K562 (cell line): Measurements from ENCODE around the gene MSANTD1. TPM values are rescaled to one million over a fixed set of nuclear protein-coding genes. Genes with fewer than 3 reads are reported as not detected.

Source experiments
- ATAC-seq: fragments of 200-7000 bp; cut with Tn5 transposase; 3 replicates; pipeline ENCODE4 v1.9.1; 2020; ENCODE audit warnings: moderate library complexity
- BruUV-seq: library from RNA; stranded (reverse); fragments of 400-500 nt; replicated peaks from 2 replicates; lab custom pipeline; 2021; lab: Mats Ljungman, UMichigan
- CTCF ChIA-PET: fragments of 300-600 bp; formaldehyde crosslinking; extraction: SDS; loops from one replicate; lab custom pipeline; 2021; ENCODE audit warnings: low intra/inter-chr PET ratio; lab: Yijun Ruan, JAX
- POLR2A ChIA-PET: fragments of 300-600, 350-650 bp; sonication (Branson Sonifier 250); formaldehyde crosslinking; extraction: SDS; loops from one replicate; lab custom pipeline; 2021; ENCODE audit warnings: antibody characterized with exemption, inconsistent platforms; lab: Yijun Ruan, JAX
- DNase-seq, 4 experiments: peaks; one replicate each; pipeline versions ENCODE4 v3.0.0 to v3.0.0-alpha.2; 2011 to 2018; ENCODE audit warnings: low spot score in 3 of 4, mixed read lengths in 3 of 4; ENCODE audit errors: extremely low read depth in 1 of 4
- FAIRE-seq: peaks from 2 replicates; lab custom pipeline; 2011; peaks lifted over from hg19 to GRCh38; lab: Jason Lieb, UNC
- H2AFZ ChIP-seq: 2 replicates; pipeline ENCODE4 v1.6.0; 2011; ENCODE audit warnings: low read depth, low read length, control low read depth, inconsistent platforms
- H3K27ac ChIP-seq: fragments of 200-600 bp; 3 replicates; pipeline ENCODE4 v1.8.0; 2011; ENCODE audit warnings: low read depth, mild to moderate bottlenecking, control low read depth, inconsistent platforms, low read length, moderate library complexity, mixed read lengths; ENCODE audit errors: extremely low read depth
- H3K27me3 ChIP-seq, 2 experiments: fragments of 300-600 bp in 1 of 2; 2 replicates in 1 of 2; 3 replicates in 1 of 2; pipeline versions ENCODE4 v1.6.0 to v1.8.0; 2011; ENCODE audit warnings: inconsistent platforms in 2 of 2, low read length in 2 of 2, mild to moderate bottlenecking in 1 of 2, mixed read lengths in 1 of 2, moderate library complexity in 1 of 2; ENCODE audit not compliant: control insufficient read depth in 2 of 2, insufficient read depth in 2 of 2
- H3K36me3 ChIP-seq: fragments of 300-600 bp; 3 replicates; pipeline ENCODE4 v1.8.0; 2011; ENCODE audit warnings: mild to moderate bottlenecking, low read length, inconsistent platforms; ENCODE audit not compliant: control insufficient read depth, insufficient read depth
- H3K4me1 ChIP-seq, 2 experiments: fragments of 200-600 bp in 1 of 2; replicated peaks in 1 of 2; 2 replicates in 1 of 2; 3 replicates in 1 of 2; pipeline versions ENCODE4 v1.5.1 to v1.8.0; 2011; ENCODE audit warnings: inconsistent platforms in 2 of 2, low read length in 2 of 2, mild to moderate bottlenecking in 1 of 2, mixed read lengths in 1 of 2, moderate library complexity in 1 of 2; ENCODE audit not compliant: control insufficient read depth in 2 of 2, insufficient read depth in 2 of 2
- H3K4me2 ChIP-seq: 2 replicates; pipeline ENCODE4 v1.6.1; 2011; ENCODE audit warnings: low read length, control low read depth, inconsistent platforms, mixed read lengths; ENCODE audit not compliant: insufficient read depth
- H3K4me3 ChIP-seq: fragments of 200-600 bp; sonication (generic), shearing (Covaris generic); 2 replicates; pipeline ENCODE4 v1.5.1; 2016; ENCODE audit warnings: control low read depth, inconsistent platforms
- H3K79me2 ChIP-seq: fragments of 200-600 bp; 3 replicates; pipeline ENCODE4 v1.8.0; 2011; ENCODE audit warnings: low read length, inconsistent platforms; ENCODE audit not compliant: control insufficient read depth, insufficient read depth
- H3K9ac ChIP-seq, 2 experiments: 2 replicates each; pipeline versions ENCODE4 v1.6.0 to v1.6.1; 2011; ENCODE audit warnings: low read depth in 2 of 2, low read length in 2 of 2, control low read depth in 1 of 2, inconsistent platforms in 1 of 2, mild to moderate bottlenecking in 1 of 2, mixed read lengths in 1 of 2; ENCODE audit not compliant: insufficient read depth in 1 of 2
- H3K9me1 ChIP-seq: one replicate; pipeline ENCODE4 v1.6.0; 2011; ENCODE audit warnings: inconsistent platforms, mild to moderate bottlenecking, low read length, moderate library complexity; ENCODE audit not compliant: control insufficient read depth, insufficient read depth
- H3K9me3 ChIP-seq: replicated peaks from 2 replicates; pipeline ENCODE4 v1.5.1; 2011; ENCODE audit warnings: low read depth, low read length, inconsistent platforms; ENCODE audit not compliant: control insufficient read depth, insufficient read depth
- H4K20me1 ChIP-seq: replicated peaks from 2 replicates; pipeline ENCODE4 v1.6.1; 2011; ENCODE audit warnings: low read length, inconsistent platforms, mixed read lengths; ENCODE audit not compliant: control insufficient read depth, insufficient read depth
- CC2D1A ChIP-seq: fragments of 450-650 bp; IDR thresholded peaks from 2 replicates; pipeline ENCODE4 v1.6.1; 2017; ENCODE audit warnings: mild to moderate bottlenecking
- HDAC6 ChIP-seq: IDR thresholded peaks from 2 replicates; pipeline ENCODE4 v1.6.1; 2012; ENCODE audit warnings: low read depth, mild to moderate bottlenecking, control low read depth, inconsistent platforms, low read length, moderate library complexity
- HMGXB4 ChIP-seq: sonication (generic); formaldehyde crosslinking; IDR thresholded peaks from 2 replicates; pipeline ENCODE4 v1.8.1; 2023; ENCODE audit warnings: mild to moderate bottlenecking, missing genetic modification reagents
- KDM5B ChIP-seq: fragments of 200-600 bp; sonication (generic); IDR thresholded peaks from 2 replicates; pipeline ENCODE4 v1.6.1; 2012; ENCODE audit warnings: low read depth, mild to moderate bottlenecking, moderate library complexity, low read length, control low read depth, inconsistent platforms; ENCODE audit not compliant: insufficient replicate concordance
- L3MBTL2 ChIP-seq: fragments of 450-650 bp; IDR thresholded peaks from 2 replicates; pipeline ENCODE4 v1.6.1; 2016; ENCODE audit warnings: mild to moderate bottlenecking, moderate library complexity
- MNT ChIP-seq, 2 experiments: fragments of 450-650 bp; conservative IDR thresholded peaks; 2 replicates each; pipeline ENCODE4 v1.6.1; 2017; ENCODE audit warnings: mild to moderate bottlenecking in 2 of 2, moderate library complexity in 2 of 2
- WGBS: fragments of 100-300 bp; shearing (Covaris generic); methylation state at CpG from one replicate; pipeline ENCODE4 v1.1.6; 2016; ENCODE audit warnings: low coverage, mixed read lengths; ENCODE audit not compliant: insufficient coverage; ENCODE audit errors: missing lambda C conversion rate; 5-methylcytosine and 5-hydroxymethylcytosine counted together
- in situ Hi-C: fragments of 300-500 bp; cut with MboI; formaldehyde crosslinking; loops from 4 replicates; pipeline ENCODE4 v1.15.0; 2018; ENCODE audit warnings: inconsistent platforms, mixed read lengths
- intact Hi-C: fragments of 100-400 bp; cut with micrococcal nuclease; formaldehyde crosslinking; loops from 2 replicates; pipeline ENCODE4 v1.14.2; 2022
- polyA plus RNA-seq, 8 experiments: library from polyadenylated mRNA; depleted of rRNA in 4 of 8; stranded (reverse) in 5 of 8; unstranded in 3 of 8; fragments of >200 nt; fragmentation: Nextera tagmentation in 2 of 8; fragmentation: Illumina TruSeq in 1 of 8; extraction: Ambion mirVana in 2 of 8; extraction: Trizol in 1 of 8; gene quantifications; 2 replicates each; pipeline versions ENCODE4 v1.2.1 to v1.2.3, GENCODE V29; 2011 to 2014; ENCODE audit warnings: inconsistent platforms in 1 of 8, missing spikeins in 1 of 8
- total RNA-seq, 7 experiments: library from RNA; depleted of rRNA in 6 of 7; stranded (reverse); fragments of >200 nt in 6 of 7; fragmentation: Illumina TruSeq in 2 of 7; extraction: Trizol in 2 of 7; gene quantifications; 2 replicates each; pipeline versions ENCODE4 v1.2.1 to v1.2.3, GENCODE V29; 2011 to 2021; ENCODE audit warnings: low replicate concordance in 1 of 7

Gene MSANTD1
- total and polyA plus RNA-seq, 9 of the 15 experiments (the other 6 are each of a cell fraction or from before 2014, with no cell fraction given) = 0.04 to 0.09 (median 0.07) TPM; not detected in 6

DNA sequence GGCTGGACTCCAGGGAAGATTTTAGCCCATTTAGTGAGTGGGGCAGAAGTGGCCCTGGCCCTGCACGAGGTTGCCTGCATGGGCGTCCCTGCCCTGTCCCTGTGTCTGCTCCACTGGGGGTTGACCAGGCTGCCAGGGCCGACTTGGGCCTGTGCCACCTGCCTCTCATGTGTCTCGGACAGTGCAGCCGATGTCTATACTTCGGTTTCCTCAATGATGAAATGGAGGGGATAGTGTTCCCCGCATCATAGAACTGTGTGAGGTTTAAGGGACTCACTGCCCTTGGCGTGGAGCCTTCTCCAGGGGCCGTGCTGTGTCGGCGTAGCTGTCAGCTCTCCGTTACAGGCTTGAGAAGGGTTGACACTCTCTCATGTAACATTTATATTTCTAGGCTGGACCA is 27.0 kb upstream of the MSANTD1 start:
- Histone ChIP-seq H3K79me2 (no peaks in the 10 kb centered on the region), H3K9me1 (no peaks in the 10 kb centered on the region), H3K27me3 (no peaks in the 10 kb centered on the region), H3K4me1 (peaks cover 0 to 4% of the 10 kb centered on the region in 2 experiments; a peak in 1 of 5 replicates), H3K9ac (no peak overlapping the region), H3K9me3 (no peaks in the 10 kb centered on the region), H4K20me1 (no peaks in the 10 kb centered on the region), H3K4me2 (no peak overlapping the region), H3K4me3 (no peak overlapping the region), H3K36me3 (peaks cover 46% of the 10 kb centered on the region; the same call in 2 of the 3 replicates), H3K27ac (no peak overlapping the region), H2AFZ (no peak overlapping the region)
- ChIA-PET CTCF (no interaction called here), POLR2A (no interaction called here)
- FAIRE-seq (no peak), DNase-seq (no peak), ATAC-seq (no peak)
- intact Hi-C loops = no loop called here
- WGBS = 77% methylated on average over 12 of the region's 12 CpGs
- in situ Hi-C loops = no loop called here
- no peak for TF ChIP-seq MNT (conservative IDR thresholded peaks at IDR 0.05)
- TF ChIP-seq HMGXB4 (CRISPR knock-in tag) = no peak
- TF ChIP-seq CC2D1A = no peak
- TF ChIP-seq HDAC6 = no peak
- TF ChIP-seq L3MBTL2 = no peak
- TF ChIP-seq KDM5B = no peak
- BruUV-seq = no TSS peak
